A549 treated with GW870086 at 1 μM for 4 hours (cell line): ENCODE results near the gene NUS1. TPM values are rescaled to one million over a fixed set of nuclear protein-coding genes. Genes with fewer than 3 reads are reported as not detected.

Experiments used
- total RNA-seq: library from RNA; stranded (reverse); fragments of 200-300 nt; extraction: Qiagen RNA extraction; gene quantifications from 5 replicates; pipeline ENCODE4 v1.2.3, GENCODE V29; 2022; ENCODE audit warnings: low read depth

Gene NUS1
- 21.9 to 31.4 TPM (median 26.9 TPM) in 5 replicates for total RNA-seq

GRCh38 chr6:117674991-117675657 lies at the start of gene NUS1:
NUS1 (plus strand) TSS chr6:117675469; CDS start chr6:117675671, 202 bp downstream.

Other genes with a start within 250 kb of the NUS1 start
- 0.15 to 0.24 TPM (median 0.16 TPM) in 5 replicates for gene ROS1, start 249.5 kb upstream of the NUS1 start, total RNA-seq
- gene DCBLD1, start 192.8 kb upstream of the NUS1 start, total RNA-seq = 24.0 to 29.9 TPM (median 26.3 TPM) in 5 replicates
- 12.5 to 18.9 TPM (median 16.7 TPM) in 5 replicates for gene GOPC, start 73.0 kb upstream of the NUS1 start, total RNA-seq
- gene SLC35F1, start 231.8 kb downstream of the NUS1 start, total RNA-seq = 0.03 to 0.06 TPM in 2 of 5 replicates, not detected in the others